ENCODE data around the gene DMRT3. TPM values are rescaled to one million over a fixed set of nuclear protein-coding genes. Genes with fewer than 3 reads are reported as not detected.

Gene DMRT3
- total RNA-seq, 4 donors from 2014 or later, result not detected

- no peak for DNase-seq
- no peak for TF ChIP-seq POLR2AphosphoS5 (IDR thresholded peaks at IDR 0.05)
- TF ChIP-seq POLR2A (IDR thresholded peaks at IDR 0.05), result no peak
- TF ChIP-seq EP300 (IDR thresholded peaks at IDR 0.05; ENCODE audit: low read depth), result no peak
- no peak for TF ChIP-seq CTCF (IDR thresholded peaks at IDR 0.05)
- Histone ChIP-seq H3K9me3 (no peaks in the 10 kb centered on the region), H3K36me3 (no peaks in the 10 kb centered on the region), H3K4me3 (no peak overlapping the region), H3K27ac (no peak overlapping the region), H3K27me3 (peaks cover 72% of the 10 kb centered on the region), H3K4me1 (no peaks in the 10 kb centered on the region)
- 44 to 45% methylated on average over 3 of the region's 3 CpGs for WGBS, 2 donors (ENCODE audit: low coverage in 1 of 2)
- in situ Hi-C loops (cut with MboI; ENCODE audit: low pct_ligation_motif_present in 1 of 4, low pct_unique_long_range_greater_than_20kb in 1 of 4, low sequenced_read_pairs in 3 of 4) (no loop called here), intact Hi-C loops (cut with DNase I; ENCODE audit: low total_unique reads) (no loop called here)
Observed at GRCh38 chr9:1034271-1034670, 57.8 kb downstream of the DMRT3 start.

GRCh38 chr9:1039589-1039988 lies 63.1 kb downstream of the DMRT3 start:
- no peaks in the 10 kb centered on the region for H3K9me3 ChIP-seq
- no peaks in the 10 kb centered on the region for H3K36me3 ChIP-seq
- TF ChIP-seq EP300 (IDR thresholded peaks at IDR 0.05; ENCODE audit: low read depth), result no peak
- TF ChIP-seq POLR2AphosphoS5 (IDR thresholded peaks at IDR 0.05), result no peak
- TF ChIP-seq POLR2A (IDR thresholded peaks at IDR 0.05), result no peak
- TF ChIP-seq CTCF (IDR thresholded peaks at IDR 0.05), result no peak
- peaks cover 4 to 10% (median 8%) of the 10 kb centered on the region in 4 donors for H3K4me1 ChIP-seq
- no peak overlapping the region for H3K4me3 ChIP-seq
- H3K27me3 ChIP-seq, result peaks cover 85% of the 10 kb centered on the region
- whole genome bisulfite sequencing, 2 donors (ENCODE audit: low coverage in 1 of 2), result 56 to 64% methylated on average over 4 of the region's 4 CpGs
- intact Hi-C loops (cut with DNase I; ENCODE audit: low total_unique reads), result no loop called here
- DNase-seq, result no peak
- in situ Hi-C loops (cut with MboI; ENCODE audit: low pct_ligation_motif_present in 1 of 4, low pct_unique_long_range_greater_than_20kb in 1 of 4, low sequenced_read_pairs in 3 of 4), result no loop called here
- no peak overlapping the region for H3K27ac ChIP-seq

Small RNA genes lying within 50 kb of the gene (small RNA-seq; reads per million reads assigned to genes)
- 0 reads per million in 4 donors for gene RNU6-1073P

Other genes with a start within 250 kb of the DMRT3 start
- gene DMRT1, start 135.0 kb upstream of the DMRT3 start, total RNA-seq, result not detected
- gene DMRT2, start 73.7 kb downstream of the DMRT3 start, total RNA-seq, result 1 to 10 TPM; 1.1 to 3.8 (median 2.4) TPM